Measurements from ENCODE around the gene TEP1. TPM values are rescaled to one million over a fixed set of nuclear protein-coding genes. Genes with fewer than 3 reads are reported as not detected.
"Not testable (repeated sequence)": the region's sequence is repeated elsewhere in the genome, so short reads cannot be mapped to it uniquely, and the experiment has no call there.

Gene TEP1
- total RNA-seq, 4 donors from 2014 or later: 17.2 to 28.8 (median 22.9) TPM

- H3K4me3 ChIP-seq: no peak overlapping the region
- peaks cover 52 to 74% (median 66%) of the 10 kb centered on the region in 4 donors for H3K36me3 ChIP-seq
- H3K27ac ChIP-seq (replicated peaks in 1 of 4): no peak overlapping the region
- TF ChIP-seq CTCF (IDR thresholded peaks at IDR 0.05): no peak
- TF ChIP-seq POLR2AphosphoS5 (IDR thresholded peaks at IDR 0.05): no peak
- TF ChIP-seq POLR2A (IDR thresholded peaks at IDR 0.05; ENCODE audit: low read depth): no peak
- TF ChIP-seq EP300 (IDR thresholded peaks at IDR 0.05): no peak
- H3K4me1 ChIP-seq: no peaks in the 10 kb centered on the region
- H3K27me3 ChIP-seq: no peaks in the 10 kb centered on the region
- intact Hi-C loops (cut with DNase I): no loop called here
- WGBS: 98% methylated on average over 5 of the region's 5 CpGs
- no peaks in the 10 kb centered on the region for H3K9me3 ChIP-seq
- no peak for DNase-seq (ENCODE audit: extremely low spot score)
Measured at GRCh38 chr14:20446889-20447288, 33.6 kb upstream of the TEP1 start.

DNA sequence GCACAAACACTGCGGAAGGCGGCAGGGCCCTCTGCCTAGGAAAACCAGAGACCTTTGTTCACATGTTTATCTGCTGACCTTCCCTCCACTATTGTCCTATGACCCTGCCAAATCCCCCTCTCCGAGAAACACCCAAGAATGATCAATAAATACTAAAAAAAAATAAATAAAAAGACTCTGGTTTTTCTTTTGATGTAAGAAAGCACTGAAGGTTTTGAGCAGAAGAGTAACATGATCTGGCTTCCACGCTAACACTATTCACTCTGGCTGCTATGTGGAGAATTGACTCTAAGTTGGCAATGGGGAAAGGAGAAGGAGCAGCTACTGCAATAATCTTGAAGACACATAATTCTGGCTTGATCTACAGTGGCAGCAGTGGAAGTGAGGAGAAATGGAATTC lies 30.3 kb upstream of the TEP1 start:
- intact Hi-C loops (cut with DNase I): not testable (repeated sequence)
- WGBS: 62% methylated on average over 4 of the region's 4 CpGs
- peaks cover 27 to 41% (median 34%) of the 10 kb centered on the region in 4 donors for H3K36me3 ChIP-seq

GRCh38 chr14:20441461-20441860 lies 28.2 kb upstream of the TEP1 start:
- no peak for DNase-seq (ENCODE audit: extremely low spot score)
- H3K9me3 ChIP-seq: no peaks in the 10 kb centered on the region
- peaks cover 0 to 10% (median 0%) of the 10 kb centered on the region in 4 donors for H3K27me3 ChIP-seq
- peaks cover 0 to 3% (median 0%) of the 10 kb centered on the region in 4 donors for H3K4me1 ChIP-seq
- intact Hi-C loops (cut with DNase I): no loop called here
- no peak overlapping the region for H3K4me3 ChIP-seq
- 75% methylated on average over 2 of the region's 2 CpGs for WGBS
- H3K36me3 ChIP-seq: peaks cover 7 to 19% (median 12%) of the 10 kb centered on the region in 4 donors
- TF ChIP-seq POLR2AphosphoS5 (IDR thresholded peaks at IDR 0.05) (no peak), POLR2A (IDR thresholded peaks at IDR 0.05; ENCODE audit: low read depth) (no peak), EP300 (IDR thresholded peaks at IDR 0.05) (no peak), CTCF (IDR thresholded peaks at IDR 0.05) (no peak)
- H3K27ac ChIP-seq (replicated peaks in 1 of 4): no peak overlapping the region

More for the DNA sequence above, 30.3 kb upstream of the TEP1 start:
- H3K4me3 ChIP-seq; H3K9me3 ChIP-seq; H3K27ac ChIP-seq (replicated peaks in 1 of 4); H3K4me1 ChIP-seq; H3K27me3 ChIP-seq; DNase-seq (ENCODE audit: extremely low spot score): not testable (repeated sequence)

DNA sequence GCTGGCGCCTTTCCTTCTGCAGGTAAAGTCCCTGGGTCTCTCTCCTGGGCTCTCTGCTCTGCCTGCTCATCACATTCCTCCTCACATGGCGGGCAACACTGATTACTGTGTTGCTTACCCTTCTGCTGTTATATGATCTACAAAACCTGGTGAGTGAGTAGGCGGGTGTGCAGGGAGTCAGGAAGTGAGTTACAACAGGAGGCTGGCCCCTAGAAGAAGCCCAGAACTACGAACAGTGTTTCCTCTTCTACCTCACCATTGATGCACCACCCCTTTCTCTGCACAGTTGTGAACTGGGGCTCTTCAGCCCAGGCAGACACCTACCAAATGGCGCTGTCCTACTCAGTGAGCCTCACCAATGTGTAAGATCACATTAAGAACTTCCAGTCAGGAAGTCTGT lies 27.6 kb upstream of the TEP1 start:
- WGBS: 90% methylated on average over 3 of the region's 5 CpGs
- intact Hi-C loops (cut with DNase I): no loop called here
- Histone ChIP-seq H3K27me3 (peaks cover 0 to 16% (median 0%) of the 10 kb centered on the region in 4 donors), H3K36me3 (peaks cover 3 to 13% (median 7%) of the 10 kb centered on the region in 4 donors), H3K4me1 (peaks cover 0 to 7% (median 2%) of the 10 kb centered on the region in 4 donors), H3K4me3 (no peak overlapping the region), H3K27ac (replicated peaks in 1 of 4) (no peak overlapping the region), H3K9me3 (no peaks in the 10 kb centered on the region)
- no peak for DNase-seq (ENCODE audit: extremely low spot score)
- TF ChIP-seq CTCF (IDR thresholded peaks at IDR 0.05): no peak
- no peak for TF ChIP-seq POLR2AphosphoS5 (IDR thresholded peaks at IDR 0.05)
- no peak for TF ChIP-seq POLR2A (IDR thresholded peaks at IDR 0.05; ENCODE audit: low read depth)
- no peak for TF ChIP-seq EP300 (IDR thresholded peaks at IDR 0.05)

GRCh38 chr14:20440465-20440864 lies 27.2 kb upstream of the TEP1 start:
- no peak for TF ChIP-seq POLR2AphosphoS5 (IDR thresholded peaks at IDR 0.05)
- TF ChIP-seq POLR2A (IDR thresholded peaks at IDR 0.05; ENCODE audit: low read depth): no peak
- no peak for TF ChIP-seq EP300 (IDR thresholded peaks at IDR 0.05)
- no peak for TF ChIP-seq CTCF (IDR thresholded peaks at IDR 0.05)
- intact Hi-C loops (cut with DNase I): no loop called here
- no peaks in the 10 kb centered on the region for H3K9me3 ChIP-seq
- WGBS: 92% methylated on average over 5 of the region's 5 CpGs
- no peak for DNase-seq (ENCODE audit: extremely low spot score)
- peaks cover 0 to 20% (median 0%) of the 10 kb centered on the region in 4 donors for H3K27me3 ChIP-seq
- H3K27ac ChIP-seq (replicated peaks in 1 of 4): no peak overlapping the region
- H3K4me3 ChIP-seq: no peak overlapping the region
- H3K36me3 ChIP-seq: peaks cover 0 to 9% (median 2%) of the 10 kb centered on the region in 4 donors
- H3K4me1 ChIP-seq: peaks cover 0 to 11% (median 6%) of the 10 kb centered on the region in 4 donors

Measured in esophagus muscularis mucosa (tissue), 4 donors.